HG03432 (cell line): ENCODE results near the gene OR5M10.
"Not testable (repeated sequence)": the region's sequence is repeated elsewhere in the genome, so short reads cannot be mapped to it uniquely, and the experiment has no call there.

Experiments
- ATAC-seq: cut with Tn5 transposase; IDR thresholded peaks from one replicate; pipeline ENCODE4 v1.9.1; 2021; ENCODE audit warnings: mild to moderate bottlenecking, moderate library complexity; ENCODE audit not compliant: unreplicated experiment

The OR5M10 gene

GRCh38 chr11:56577621-56578020, at the start of gene OR5M10:
Gene OR5M10 (minus strand): TSS chr11:56577721. CDS start chr11:56577721, 0 bp downstream.
- no peak for ATAC-seq

- no peak for ATAC-seq
Observed at GRCh38 chr11:56625946-56626345, 48.4 kb upstream of the OR5M10 start.

- peak; percentile 84 for ATAC-seq
Observed at GRCh38 chr11:56624661-56625110, 47.2 kb upstream of the OR5M10 start.

GRCh38 chr11:56611174-56611573, 33.7 kb upstream of the OR5M10 start:
- no peak for ATAC-seq

- ATAC-seq = not testable (repeated sequence)
Observed at GRCh38 chr11:56592088-56592717, 14.7 kb upstream of the OR5M10 start.

GRCh38 chr11:56558574-56558973, 18.9 kb downstream of the OR5M10 start:
- no peak for ATAC-seq

- not testable (repeated sequence) for ATAC-seq
Observed at GRCh38 chr11:56554691-56555090, 22.8 kb downstream of the OR5M10 start.

GRCh38 chr11:56545531-56545930, 32.0 kb downstream of the OR5M10 start:
- no peak for ATAC-seq

- no peak for ATAC-seq
Observed at GRCh38 chr11:56543739-56544138, 33.8 kb downstream of the OR5M10 start.

GRCh38 chr11:56543157-56543556, 34.4 kb downstream of the OR5M10 start, which contains the start of gene OR5M11:
Gene OR5M11 (minus strand): TSS chr11:56543257. CDS start chr11:56543257, 0 bp downstream.
- no peak for ATAC-seq

- ATAC-seq = no peak
Observed at GRCh38 chr11:56533054-56533740, 44.3 kb downstream of the OR5M10 start.

GRCh38 chr11:56531856-56532255, 45.7 kb downstream of the OR5M10 start:
- no peak for ATAC-seq
